Effector CD8-positive, alpha-beta T cell (primary cell): Measurements from ENCODE around the gene CCM2.
"Not testable (repeated sequence)": the region's sequence is repeated elsewhere in the genome, so short reads cannot be mapped to it uniquely, and the experiment has no call there.

Experiments used
- DNase-seq: peaks from one replicate; lab custom pipeline; 2025; lab: John Stamatoyannopoulos, UW

CCM2 gene

GRCh38 chr7:45034710-45035109 lies 34.7 kb downstream of the CCM2 start:
- not testable (repeated sequence) for DNase-seq

- DNase-seq = no peak
Observed at GRCh38 chr7:45035371-45035770, 35.4 kb downstream of the CCM2 start.

- no peak for DNase-seq
Observed at GRCh38 chr7:45035893-45036292, 35.9 kb downstream of the CCM2 start.

DNA sequence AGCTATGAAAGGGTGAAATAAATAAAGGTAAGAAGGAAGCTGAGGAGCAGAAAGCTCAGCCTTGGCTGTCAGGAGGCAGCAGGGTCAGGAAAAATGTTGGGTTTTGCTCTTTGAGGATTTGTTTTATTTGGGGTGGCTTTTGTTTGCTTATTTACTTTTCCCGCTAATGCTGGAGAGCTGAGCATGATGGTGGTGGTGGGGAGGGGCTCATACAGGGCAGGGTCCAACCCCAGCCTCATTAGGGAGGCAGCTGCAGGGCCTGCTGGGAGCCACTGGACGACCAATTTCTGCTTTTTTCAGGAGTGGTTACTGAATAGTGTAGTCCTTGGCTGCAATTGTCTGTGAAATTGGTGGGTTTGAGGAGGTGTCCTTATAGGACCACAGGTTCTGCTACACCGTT lies 36.3 kb downstream of the CCM2 start:
- no peak for DNase-seq

GRCh38 chr7:45036796-45037195 lies 36.8 kb downstream of the CCM2 start:
- no peak for DNase-seq

- DNase-seq = no peak
Observed at GRCh38 chr7:45037876-45038275, 37.9 kb downstream of the CCM2 start.

- no peak for DNase-seq
Observed at GRCh38 chr7:45039106-45039505, 39.1 kb downstream of the CCM2 start.

DNA sequence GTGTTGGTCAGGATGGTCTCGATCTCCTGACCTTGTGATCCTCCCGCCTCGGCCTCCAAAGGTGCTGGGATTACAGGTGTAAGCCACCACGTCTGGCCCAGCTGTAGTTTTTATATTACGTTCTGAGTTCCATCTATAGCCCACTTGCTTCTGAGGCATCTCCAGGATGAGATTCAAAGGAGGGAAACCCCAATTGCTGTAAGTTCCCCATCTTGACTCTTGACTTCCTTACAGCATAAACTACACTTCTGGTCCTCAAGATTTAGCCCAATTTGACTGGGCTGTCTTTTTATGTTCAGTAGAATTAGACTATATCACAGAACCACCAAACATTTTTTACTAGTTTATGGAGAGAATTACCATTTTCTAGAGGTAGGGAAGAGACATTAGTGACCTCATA lies 44.3 kb downstream of the CCM2 start:
- no peak for DNase-seq

DNA sequence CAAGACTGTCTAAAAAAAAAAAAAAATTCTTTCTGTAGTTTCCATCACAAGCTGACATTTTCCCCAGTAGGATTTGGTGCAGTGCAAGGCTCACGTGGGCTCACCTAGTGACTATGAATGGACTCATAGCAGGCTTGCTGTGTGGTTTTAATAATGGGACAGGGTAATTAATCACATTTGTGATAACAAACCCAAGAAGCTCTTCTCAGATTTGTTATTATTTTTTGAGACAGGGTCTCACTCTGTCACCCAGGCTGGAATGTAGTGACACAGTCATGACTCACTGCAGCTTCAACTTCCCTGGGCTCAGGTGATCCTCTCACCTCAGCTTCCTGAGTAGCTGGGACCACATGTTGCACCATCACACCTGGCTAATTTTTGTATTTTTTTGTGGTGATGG lies 48.7 kb downstream of the CCM2 start:
- no peak for DNase-seq

DNA sequence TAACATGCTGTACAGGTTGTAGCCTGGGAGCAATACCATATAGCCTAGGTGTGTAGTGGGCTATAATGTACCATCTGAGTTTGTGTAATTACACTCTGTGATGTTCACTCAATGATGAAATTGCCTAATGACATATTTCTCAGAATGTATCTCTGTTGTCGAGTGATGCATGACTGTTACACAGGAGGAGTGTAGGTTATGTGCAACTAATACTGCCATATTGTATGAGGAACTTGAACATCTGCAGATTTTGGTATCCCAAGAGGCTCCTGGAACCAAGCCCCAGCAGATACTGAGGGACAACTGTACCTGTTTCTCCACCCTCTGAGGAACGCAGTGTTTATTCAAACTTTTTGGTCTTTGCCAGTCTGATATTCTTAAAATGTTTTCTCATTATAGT lies 50.2 kb downstream of the CCM2 start:
- no peak for DNase-seq

GRCh38 chr7:45052011-45052410 lies 52.0 kb downstream of the CCM2 start:
- no peak for DNase-seq

- DNase-seq = no peak
Observed at GRCh38 chr7:45053401-45053800, 53.4 kb downstream of the CCM2 start.

DNA sequence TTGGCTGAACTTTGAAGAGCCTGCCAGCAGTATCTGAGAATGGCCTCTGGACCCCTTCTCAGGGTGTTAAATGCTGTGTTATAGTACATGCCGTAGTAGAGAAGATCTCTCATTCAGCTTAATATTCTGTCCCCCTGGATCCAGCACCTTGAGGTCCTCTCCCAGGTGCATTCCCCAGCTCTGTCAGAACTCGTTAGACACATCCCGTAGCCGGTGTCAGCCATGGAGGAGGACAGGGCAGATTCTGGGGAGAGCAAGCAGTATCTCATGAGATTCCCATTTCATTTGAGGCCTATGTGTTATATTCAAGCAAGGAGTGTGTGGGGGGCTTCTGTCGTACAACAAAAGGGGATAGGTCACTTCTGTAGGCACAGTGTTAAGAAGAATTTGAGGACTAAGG lies 53.9 kb downstream of the CCM2 start:
- DNase-seq = no peak

DNA sequence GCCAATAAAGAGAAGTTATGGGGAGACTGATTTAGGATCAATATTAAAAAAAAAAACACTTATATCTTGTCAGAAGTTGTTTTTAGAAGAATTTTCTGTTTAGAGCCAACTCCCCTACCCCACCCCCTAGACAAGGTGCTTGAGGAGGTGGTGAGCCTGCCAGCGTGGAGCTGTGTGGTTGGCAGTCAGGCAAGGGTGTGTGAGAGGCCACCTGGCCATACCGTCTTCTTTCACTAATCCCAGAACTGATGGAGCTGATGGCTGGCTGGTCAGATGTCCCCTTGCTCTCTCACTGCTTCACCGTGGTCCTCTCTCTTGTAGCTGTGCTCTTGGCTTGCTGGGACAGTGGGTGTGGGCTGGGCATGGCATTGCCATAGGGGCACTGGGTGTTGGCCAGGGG lies 54.4 kb downstream of the CCM2 start:
- no peak for DNase-seq

DNA sequence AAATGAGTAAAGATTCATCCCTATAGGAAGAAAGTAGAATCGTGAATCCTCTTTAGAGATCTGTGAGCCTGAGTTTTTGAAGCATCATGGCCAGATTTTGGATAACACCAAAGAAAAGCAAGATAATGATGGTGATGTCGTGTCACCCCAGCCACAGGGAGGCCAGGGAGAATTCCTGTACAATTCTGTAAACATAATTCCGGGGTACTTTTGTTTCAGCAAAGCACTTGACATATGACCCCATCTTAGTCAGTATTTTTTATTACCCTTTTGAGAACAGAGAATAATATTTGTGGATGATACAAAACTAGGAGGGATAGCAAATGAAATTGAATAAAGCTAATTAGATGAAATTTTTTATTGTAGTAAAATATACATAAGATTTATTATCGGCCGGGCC lies 55.0 kb downstream of the CCM2 start:
- DNase-seq = no peak

DNA sequence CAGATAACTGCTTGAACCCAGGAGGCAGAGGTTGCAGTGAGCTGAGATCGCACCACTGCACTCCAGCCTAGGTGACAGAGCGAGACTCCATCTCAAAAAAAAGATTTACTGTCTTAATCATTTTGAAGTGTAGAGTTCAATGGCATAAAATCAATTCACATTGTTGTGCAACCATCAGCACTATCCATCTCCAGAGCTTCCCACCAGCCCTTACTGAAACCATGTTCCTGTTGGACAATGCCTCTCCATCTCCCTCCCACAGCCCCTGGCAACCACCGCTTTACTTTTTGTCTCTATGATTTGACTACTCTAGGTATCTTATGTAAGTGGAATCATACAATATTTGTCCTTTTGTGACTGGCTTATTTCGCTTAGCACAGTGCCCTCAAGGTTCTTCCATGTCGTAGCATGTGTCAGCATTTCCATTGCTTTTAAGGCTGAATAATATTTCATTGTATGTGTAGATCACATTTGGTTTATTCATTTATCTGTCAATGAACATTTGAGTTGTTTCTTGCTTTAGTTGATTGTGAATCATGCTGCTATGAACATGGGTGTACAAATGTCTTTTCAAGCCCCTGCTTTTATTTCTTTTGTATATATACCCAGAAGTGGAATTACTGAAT lies 55.7 kb downstream of the CCM2 start:
- no peak for DNase-seq

DNA sequence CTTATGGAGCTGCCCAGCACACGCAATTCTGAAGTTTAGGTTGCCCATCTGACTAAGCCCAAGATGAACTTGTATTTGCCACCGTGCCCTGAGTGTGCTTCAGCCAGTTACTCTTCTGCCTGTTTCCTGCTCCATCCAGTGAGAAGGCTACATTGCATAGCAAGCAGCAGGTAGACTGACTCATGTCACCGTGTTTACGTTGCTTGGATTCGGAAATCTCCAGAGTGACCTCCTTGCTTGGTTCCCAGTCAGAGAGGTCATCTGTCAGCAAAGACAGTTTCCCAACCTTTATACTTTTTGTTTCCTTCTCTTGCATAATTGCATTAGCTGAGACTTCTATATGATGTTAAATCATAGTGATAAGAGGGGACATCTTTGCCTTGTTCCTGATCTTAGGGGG lies 57.9 kb downstream of the CCM2 start:
- DNase-seq = no peak

DNA sequence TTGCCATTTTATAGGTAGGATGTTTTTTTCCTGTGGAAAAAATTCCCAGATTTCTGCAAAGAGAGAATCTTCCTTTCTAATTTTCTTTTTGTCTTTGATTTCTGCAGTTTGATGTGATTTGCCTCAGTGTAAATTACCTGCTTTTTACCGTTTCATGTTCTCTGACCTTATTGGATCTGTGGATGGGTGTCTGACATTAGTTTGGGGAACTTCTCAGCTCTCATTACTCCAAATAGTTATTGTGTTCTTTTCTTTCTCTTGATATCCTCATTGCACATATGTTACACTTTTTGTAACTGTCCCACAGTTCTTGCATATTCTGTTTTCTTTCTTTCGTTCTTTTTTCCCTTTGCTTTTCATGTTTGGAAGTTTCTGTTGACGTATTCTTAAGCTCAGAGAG lies 60.3 kb downstream of the CCM2 start:
- no peak for DNase-seq

GRCh38 chr7:45061352-45061751 lies 61.4 kb downstream of the CCM2 start:
- DNase-seq = no peak

- no peak for DNase-seq
Observed at GRCh38 chr7:45061806-45062425, 61.9 kb downstream of the CCM2 start.

GRCh38 chr7:45064047-45064725 lies 64.2 kb downstream of the CCM2 start:
- DNase-seq = no peak

DNA sequence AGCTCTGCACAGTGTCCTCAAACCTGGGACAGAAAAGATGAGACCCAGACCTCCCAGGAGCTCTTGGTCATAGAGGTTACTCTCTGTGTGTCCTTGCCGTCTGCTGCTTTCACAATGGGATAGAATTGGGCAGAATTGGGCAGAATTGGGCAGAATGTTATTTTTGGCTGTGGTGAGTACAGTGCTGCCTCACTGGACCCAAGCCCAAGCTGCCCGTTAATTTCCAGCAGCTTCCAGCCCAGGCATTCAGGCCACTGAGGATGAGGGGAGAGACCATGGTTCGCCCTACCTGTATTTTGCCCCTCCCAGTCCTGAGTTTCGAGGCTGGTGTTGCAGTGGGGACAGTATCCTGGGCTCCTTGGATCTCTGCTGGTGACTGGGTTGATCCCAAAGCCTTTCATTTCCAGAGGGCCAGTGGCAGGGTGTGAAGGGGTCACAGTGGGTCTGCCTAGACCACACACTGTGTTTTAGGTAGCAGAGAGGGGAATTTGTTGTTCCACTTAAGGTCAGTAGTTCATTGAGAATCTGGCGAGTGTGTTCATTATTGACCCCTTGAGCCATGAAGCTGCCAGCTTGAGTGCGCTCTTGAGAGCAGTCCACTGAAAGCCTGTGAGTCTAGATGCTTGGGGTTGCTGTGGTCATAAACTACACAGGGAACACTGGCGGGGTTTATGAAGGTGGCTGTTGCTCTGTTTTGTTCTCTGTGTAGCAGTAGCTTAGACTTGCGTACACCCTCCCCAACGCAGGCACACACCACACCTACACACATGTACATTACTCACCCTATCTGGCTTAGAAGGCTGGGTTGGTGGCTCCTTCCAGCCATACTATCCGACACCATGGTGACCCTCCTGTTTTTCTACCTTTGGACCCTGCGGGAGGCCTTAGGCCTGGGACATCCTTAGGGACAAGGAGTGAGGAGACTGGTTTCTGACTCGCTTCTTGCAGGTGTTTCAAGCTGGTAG lies 65.3 kb downstream of the CCM2 start:
- no peak for DNase-seq
